Neural cell (in vitro differentiated cells): Measurements from ENCODE around the gene MYOZ2. TPM values are rescaled to one million over a fixed set of nuclear protein-coding genes. Genes with fewer than 3 reads are reported as not detected.
"Not testable (repeated sequence)": the region's sequence is repeated elsewhere in the genome, so short reads cannot be mapped to it uniquely, and the experiment has no call there.

ENCODE experiments used
- H2AFZ ChIP-seq: fragments of 200-600, 300-800 bp; sonication (generic), shearing (Covaris generic); 2 replicates; pipeline ENCODE4 v1.6.0; 2014; ENCODE audit warnings: low read depth, mild to moderate bottlenecking, antibody characterized with exemption, low read length, moderate library complexity
- H3F3A ChIP-seq: fragments of 200-600 bp; shearing (Covaris generic); 2 replicates; pipeline ENCODE4 v1.6.1; 2016; ENCODE audit warnings: mild to moderate bottlenecking, moderate library complexity, mixed read lengths, antibody characterized with exemption, low read length; ENCODE audit not compliant: insufficient read depth, poor library complexity, severe bottlenecking
- H3K27ac ChIP-seq: fragments of 200-600, 300-800 bp; sonication (generic), shearing (Covaris generic); 2 replicates; pipeline ENCODE4 v1.5.1; 2014; ENCODE audit warnings: mild to moderate bottlenecking, low read length, moderate library complexity
- H3K27me3 ChIP-seq: fragments of 300-800, 200-600 bp; sonication (generic), shearing (Covaris generic); 2 replicates; pipeline ENCODE4 v1.6.0; 2014; ENCODE audit warnings: mild to moderate bottlenecking, low read depth, low read length, moderate library complexity; ENCODE audit not compliant: insufficient read depth
- H3K36me3 ChIP-seq: fragments of 300-800, 200-600 bp; sonication (generic), shearing (Covaris generic); 2 replicates; pipeline ENCODE4 v1.5.1; 2014; ENCODE audit warnings: mild to moderate bottlenecking, antibody characterized with exemption, low read length, moderate library complexity; ENCODE audit not compliant: insufficient read depth
- H3K4me2 ChIP-seq: fragments of 300-800, 200-600 bp; sonication (generic), shearing (Covaris generic); 2 replicates; pipeline ENCODE4 v1.6.0; 2014; ENCODE audit warnings: mild to moderate bottlenecking, low read length
- H3K4me3 ChIP-seq: fragments of 300-800, 200-600 bp; sonication (generic), shearing (Covaris generic); 2 replicates; pipeline ENCODE4 v1.5.1; 2014; ENCODE audit warnings: mild to moderate bottlenecking, low read length, moderate library complexity
- H3K79me2 ChIP-seq: fragments of 200-600 bp; shearing (Covaris generic); replicated peaks from 2 replicates; pipeline ENCODE4 v1.6.0; 2014; ENCODE audit warnings: mild to moderate bottlenecking, low read length, moderate library complexity; ENCODE audit not compliant: insufficient read depth
- H3K9ac ChIP-seq: fragments of 300-800, 200-600 bp; sonication (generic), shearing (Covaris generic); 2 replicates; pipeline ENCODE4 v1.6.1; 2016; ENCODE audit warnings: mild to moderate bottlenecking, low read length, mixed read lengths
- H3K9me2 ChIP-seq: fragments of 200-600 bp; shearing (Covaris generic); 2 replicates; pipeline ENCODE4 v1.6.1; 2016; ENCODE audit warnings: mild to moderate bottlenecking, low read length, mixed read lengths; ENCODE audit not compliant: insufficient read depth
- H3K9me3 ChIP-seq: fragments of 200-600, 300-800 bp; sonication (generic), shearing (Covaris generic); 2 replicates; pipeline ENCODE4 v1.6.1; 2016; ENCODE audit warnings: mild to moderate bottlenecking, mixed run types, low read length, moderate library complexity, mixed read lengths
- H4K20me1 ChIP-seq: fragments of 200-600 bp; shearing (Covaris generic); 2 replicates; pipeline ENCODE4 v1.6.1; 2016; ENCODE audit warnings: mild to moderate bottlenecking, mixed run types; ENCODE audit not compliant: insufficient read depth
- EP300 ChIP-seq: fragments of 450-650 bp; conservative IDR thresholded peaks from 2 replicates; pipeline ENCODE4 v1.6.1; 2014; ENCODE audit warnings: antibody characterized with exemption, mild to moderate bottlenecking, moderate library complexity; ENCODE audit not compliant: poor library complexity, severe bottlenecking
- EZH2 ChIP-seq: fragments of 200-600, 300-800 bp; shearing (Covaris generic), sonication (generic); IDR thresholded peaks from 2 replicates; pipeline ENCODE4 v1.6.1; 2014; ENCODE audit warnings: antibody characterized with exemption, low read length, borderline replicate concordance, mild to moderate bottlenecking; ENCODE audit not compliant: insufficient read depth, poor library complexity, severe bottlenecking
- MXI1 ChIP-seq: fragments of 450-650 bp; conservative IDR thresholded peaks from 2 replicates; pipeline ENCODE4 v1.6.1; 2014; ENCODE audit warnings: antibody characterized with exemption, mild to moderate bottlenecking; ENCODE audit not compliant: poor library complexity, severe bottlenecking
- POLR2AphosphoS5 ChIP-seq: IDR thresholded peaks from 2 replicates; pipeline ENCODE4 v1.6.1; 2012
- RAD21 ChIP-seq: fragments of 450-650 bp; conservative IDR thresholded peaks from 2 replicates; pipeline ENCODE4 v1.6.1; 2014; ENCODE audit warnings: antibody characterized with exemption, mild to moderate bottlenecking, moderate library complexity
- SMC3 ChIP-seq: fragments of 450-650 bp; conservative IDR thresholded peaks from 2 replicates; pipeline ENCODE4 v1.6.1; 2014; ENCODE audit warnings: antibody characterized with exemption, mild to moderate bottlenecking, moderate library complexity; ENCODE audit not compliant: poor library complexity
- TAF1 ChIP-seq: IDR thresholded peaks from 2 replicates; pipeline ENCODE4 v1.6.1; 2012; ENCODE audit warnings: low read depth
- polyA plus RNA-seq: library from polyadenylated mRNA; depleted of rRNA; stranded (reverse); fragments of >200 nt; gene quantifications from 2 replicates; pipeline ENCODE4 v1.2.3, GENCODE V29; 2014
- TF ChIP-seq, protein P1 (sequence below): fragments of 450-650 bp; IDR thresholded peaks from 2 replicates; pipeline ENCODE4 v1.5.1; 2014; ENCODE audit warnings: antibody characterized with exemption, mild to moderate bottlenecking, moderate library complexity; ENCODE audit not compliant: poor library complexity, severe bottlenecking
- TF ChIP-seq, protein P2 (sequence below): IDR thresholded peaks from 2 replicates; pipeline ENCODE4 v1.6.1; 2012; ENCODE audit warnings: borderline replicate concordance

Gene MYOZ2
- polyA plus RNA-seq, 1 donor from 2014 or later = not detected

DNA sequence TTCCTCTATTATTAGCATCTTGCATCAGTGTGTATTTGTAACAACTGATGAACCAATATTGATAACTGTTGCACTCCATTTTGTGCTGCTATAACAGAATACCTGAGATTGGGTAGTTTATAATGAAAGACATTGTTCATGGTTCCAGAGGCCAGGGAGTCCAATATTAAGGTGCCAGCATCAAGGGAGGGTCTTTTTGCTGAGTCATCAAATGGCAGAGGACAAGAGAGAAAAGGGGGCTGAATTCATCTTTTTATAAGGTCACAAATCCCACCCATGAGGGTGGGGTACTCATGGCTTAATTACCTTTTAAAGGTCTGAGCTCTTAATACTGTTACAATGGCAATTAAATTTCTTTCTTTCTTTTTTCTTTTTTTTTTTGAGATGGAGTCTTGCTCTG lies 7.2 kb downstream of the MYOZ2 start:
- H2AFZ ChIP-seq = no peak overlapping the region
- H3K4me2 ChIP-seq = no peak overlapping the region
- no peak overlapping the region for H3K27ac ChIP-seq
- H3K27me3 ChIP-seq = no peaks in the 10 kb centered on the region
- no peaks in the 10 kb centered on the region for H3K9me2 ChIP-seq
- no peaks in the 10 kb centered on the region for H3K79me2 ChIP-seq
- H4K20me1 ChIP-seq = no peaks in the 10 kb centered on the region
- H3F3A ChIP-seq = no peaks in the 10 kb centered on the region
- no peak overlapping the region for H3K9ac ChIP-seq
- no peak overlapping the region for H3K4me3 ChIP-seq
- TF ChIP-seq, protein P1, sequence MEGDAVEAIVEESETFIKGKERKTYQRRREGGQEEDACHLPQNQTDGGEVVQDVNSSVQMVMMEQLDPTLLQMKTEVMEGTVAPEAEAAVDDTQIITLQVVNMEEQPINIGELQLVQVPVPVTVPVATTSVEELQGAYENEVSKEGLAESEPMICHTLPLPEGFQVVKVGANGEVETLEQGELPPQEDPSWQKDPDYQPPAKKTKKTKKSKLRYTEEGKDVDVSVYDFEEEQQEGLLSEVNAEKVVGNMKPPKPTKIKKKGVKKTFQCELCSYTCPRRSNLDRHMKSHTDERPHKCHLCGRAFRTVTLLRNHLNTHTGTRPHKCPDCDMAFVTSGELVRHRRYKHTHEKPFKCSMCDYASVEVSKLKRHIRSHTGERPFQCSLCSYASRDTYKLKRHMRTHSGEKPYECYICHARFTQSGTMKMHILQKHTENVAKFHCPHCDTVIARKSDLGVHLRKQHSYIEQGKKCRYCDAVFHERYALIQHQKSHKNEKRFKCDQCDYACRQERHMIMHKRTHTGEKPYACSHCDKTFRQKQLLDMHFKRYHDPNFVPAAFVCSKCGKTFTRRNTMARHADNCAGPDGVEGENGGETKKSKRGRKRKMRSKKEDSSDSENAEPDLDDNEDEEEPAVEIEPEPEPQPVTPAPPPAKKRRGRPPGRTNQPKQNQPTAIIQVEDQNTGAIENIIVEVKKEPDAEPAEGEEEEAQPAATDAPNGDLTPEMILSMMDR = no peak
- TF ChIP-seq RAD21 (no peak), EP300 (no peak), SMC3 (no peak), EZH2 (no peak)
- H3K9me3 ChIP-seq = no peaks in the 10 kb centered on the region
- H3K36me3 ChIP-seq = no peaks in the 10 kb centered on the region

DNA sequence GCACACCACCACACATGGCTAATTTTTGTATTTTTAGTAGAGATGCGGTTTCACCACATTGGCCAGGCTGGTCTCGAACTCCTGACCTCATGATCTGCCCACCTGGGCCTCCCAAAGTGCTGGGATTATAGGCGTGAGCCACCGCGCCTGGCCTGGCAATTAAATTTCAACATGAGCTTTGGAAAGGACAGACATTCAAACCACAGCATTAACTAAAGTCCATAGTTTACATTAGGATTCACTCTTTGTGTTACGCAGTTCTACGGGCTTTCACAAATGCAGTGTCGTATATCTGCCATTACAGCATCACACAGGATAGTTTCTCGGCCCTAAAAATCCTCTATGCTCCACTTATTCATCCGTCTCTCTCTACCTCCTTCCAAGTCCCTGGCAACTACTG lies 7.7 kb downstream of the MYOZ2 start:
- not testable (repeated sequence) for H2AFZ ChIP-seq, H3K27me3 ChIP-seq, H3K27ac ChIP-seq, H3K4me3 ChIP-seq, H3K9ac ChIP-seq, H3K9me2 ChIP-seq, H3F3A ChIP-seq, H3K4me2 ChIP-seq, H3K9me3 ChIP-seq, H3K79me2 ChIP-seq, H3K36me3 ChIP-seq, H4K20me1 ChIP-seq

DNA sequence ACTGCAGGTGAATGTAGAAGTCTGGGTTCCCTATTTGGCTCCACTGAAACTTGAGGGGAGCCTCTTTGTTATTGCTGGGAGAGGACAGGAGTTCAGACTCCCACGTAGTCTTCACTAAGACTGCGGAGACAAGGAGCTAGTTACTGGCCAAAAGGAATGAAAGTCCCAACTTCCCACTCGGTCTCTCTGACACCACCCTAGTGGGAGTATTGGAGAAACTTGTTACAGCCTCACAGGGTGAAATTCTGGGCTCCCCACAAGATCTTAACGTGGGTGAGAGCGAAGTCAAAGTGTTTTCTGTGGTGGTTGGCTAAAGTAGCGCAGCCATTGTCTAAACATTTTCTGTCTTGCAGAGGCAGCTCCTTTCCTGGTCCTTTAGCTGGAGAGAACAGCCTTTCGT lies 13.5 kb downstream of the MYOZ2 start:
- Histone ChIP-seq H4K20me1 (no peaks in the 10 kb centered on the region), H2AFZ (no peak overlapping the region)

More for the DNA sequence above, 13.5 kb downstream of the MYOZ2 start:
- Histone ChIP-seq H3K9me3 (no peaks in the 10 kb centered on the region), H3F3A (no peaks in the 10 kb centered on the region), H3K9ac (no peak overlapping the region), H3K27ac (no peak overlapping the region), H3K4me2 (no peak overlapping the region), H3K4me3 (no peak overlapping the region), H3K9me2 (no peaks in the 10 kb centered on the region), H3K36me3 (no peaks in the 10 kb centered on the region), H3K27me3 (no peaks in the 10 kb centered on the region), H3K79me2 (no peaks in the 10 kb centered on the region)
- no peak for TF ChIP-seq POLR2AphosphoS5
- TF ChIP-seq SMC3 = no peak
- no peak for TF ChIP-seq TAF1
- no peak for TF ChIP-seq MXI1
- TF ChIP-seq, protein P1 = no peak
- no peak for TF ChIP-seq EZH2
- TF ChIP-seq, protein P2, sequence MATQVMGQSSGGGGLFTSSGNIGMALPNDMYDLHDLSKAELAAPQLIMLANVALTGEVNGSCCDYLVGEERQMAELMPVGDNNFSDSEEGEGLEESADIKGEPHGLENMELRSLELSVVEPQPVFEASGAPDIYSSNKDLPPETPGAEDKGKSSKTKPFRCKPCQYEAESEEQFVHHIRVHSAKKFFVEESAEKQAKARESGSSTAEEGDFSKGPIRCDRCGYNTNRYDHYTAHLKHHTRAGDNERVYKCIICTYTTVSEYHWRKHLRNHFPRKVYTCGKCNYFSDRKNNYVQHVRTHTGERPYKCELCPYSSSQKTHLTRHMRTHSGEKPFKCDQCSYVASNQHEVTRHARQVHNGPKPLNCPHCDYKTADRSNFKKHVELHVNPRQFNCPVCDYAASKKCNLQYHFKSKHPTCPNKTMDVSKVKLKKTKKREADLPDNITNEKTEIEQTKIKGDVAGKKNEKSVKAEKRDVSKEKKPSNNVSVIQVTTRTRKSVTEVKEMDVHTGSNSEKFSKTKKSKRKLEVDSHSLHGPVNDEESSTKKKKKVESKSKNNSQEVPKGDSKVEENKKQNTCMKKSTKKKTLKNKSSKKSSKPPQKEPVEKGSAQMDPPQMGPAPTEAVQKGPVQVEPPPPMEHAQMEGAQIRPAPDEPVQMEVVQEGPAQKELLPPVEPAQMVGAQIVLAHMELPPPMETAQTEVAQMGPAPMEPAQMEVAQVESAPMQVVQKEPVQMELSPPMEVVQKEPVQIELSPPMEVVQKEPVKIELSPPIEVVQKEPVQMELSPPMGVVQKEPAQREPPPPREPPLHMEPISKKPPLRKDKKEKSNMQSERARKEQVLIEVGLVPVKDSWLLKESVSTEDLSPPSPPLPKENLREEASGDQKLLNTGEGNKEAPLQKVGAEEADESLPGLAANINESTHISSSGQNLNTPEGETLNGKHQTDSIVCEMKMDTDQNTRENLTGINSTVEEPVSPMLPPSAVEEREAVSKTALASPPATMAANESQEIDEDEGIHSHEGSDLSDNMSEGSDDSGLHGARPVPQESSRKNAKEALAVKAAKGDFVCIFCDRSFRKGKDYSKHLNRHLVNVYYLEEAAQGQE = no peak
- no peak for TF ChIP-seq RAD21
- TF ChIP-seq EP300 = no peak
